GM23338 (cell line): ENCODE results near the gene UBE2K.
"Not testable (repeated sequence)": the region's sequence is repeated elsewhere in the genome, so short reads cannot be mapped to it uniquely, and the experiment has no call there.

Source experiments
- CTCF ChIP-seq, 2 experiments: fragments of 200-600 bp in 1 of 2; sonication (generic) in 1 of 2; conservative IDR thresholded peaks; 2 replicates each; pipeline versions ENCODE4 v1.5.1 to v1.6.1; 2016 to 2017; ENCODE audit warnings: antibody characterized with exemption in 2 of 2, low read depth in 2 of 2, mild to moderate bottlenecking in 2 of 2, moderate library complexity in 1 of 2
- EZH2 ChIP-seq: fragments of 200-600 bp; sonication (generic); IDR thresholded peaks from one replicate; pipeline ENCODE4 v1.8.0; 2017; ENCODE audit warnings: antibody characterized with exemption, mild to moderate bottlenecking, low read depth; ENCODE audit not compliant: unreplicated experiment
- EZH2phosphoT487 ChIP-seq: fragments of 200-600 bp; sonication (generic); IDR thresholded peaks from one replicate; pipeline ENCODE4 v1.8.1; 2018; ENCODE audit warnings: antibody characterized with exemption; ENCODE audit not compliant: unreplicated experiment
- POLR2AphosphoS5 ChIP-seq: IDR thresholded peaks from 2 replicates; pipeline ENCODE4 v1.6.1; 2016; ENCODE audit warnings: antibody characterized with exemption, low read depth
- REST ChIP-seq: IDR thresholded peaks from one replicate; pipeline ENCODE4 v1.6.1; 2018; ENCODE audit warnings: antibody characterized with exemption; ENCODE audit not compliant: unreplicated experiment
- STAT1 ChIP-seq: IDR thresholded peaks from one replicate; pipeline ENCODE4 v1.6.1; 2016; ENCODE audit warnings: antibody characterized with exemption; ENCODE audit not compliant: unreplicated experiment

DNA sequence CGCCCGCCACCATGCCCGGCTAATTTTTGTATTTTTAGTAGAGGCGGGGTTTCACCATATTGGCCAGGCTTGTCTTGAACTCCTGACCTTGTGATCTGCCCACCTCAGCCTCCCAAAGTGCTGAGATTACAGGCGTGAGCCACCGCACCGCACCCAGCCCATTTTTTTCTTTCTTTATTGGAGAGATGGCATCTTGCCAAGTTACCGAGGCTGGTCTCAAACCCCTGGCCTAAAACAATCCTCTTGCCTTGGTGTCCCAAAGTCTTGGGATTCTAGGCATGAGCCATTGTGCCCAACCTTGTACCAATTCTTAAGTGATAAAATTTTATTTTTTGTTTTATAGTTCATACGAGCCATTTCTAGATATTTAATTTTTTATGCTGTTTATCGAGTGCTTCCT lies 41.7 kb downstream of the UBE2K start:
- TF ChIP-seq CTCF (conservative IDR thresholded peaks at IDR 0.05; ENCODE audit: low read depth in 2 of 2); EZH2phosphoT487; POLR2AphosphoS5; EZH2; REST; STAT1: not testable (repeated sequence)
